DOHH2 (cell line): ENCODE data around the gene FOXD2.

Experiments used
- CTCF ChIP-seq: fragments of 200-600 bp; sonication (generic); IDR thresholded peaks from one replicate; pipeline ENCODE4 v1.5.1; 2014; ENCODE audit warnings: antibody characterized with exemption, mild to moderate bottlenecking, low read depth, low read length; ENCODE audit not compliant: poor library complexity, severe bottlenecking
- EZH2phosphoT487 ChIP-seq: fragments of 200-600 bp; sonication (generic); IDR thresholded peaks from 2 replicates; pipeline ENCODE4 v1.6.1; 2017; ENCODE audit warnings: borderline replicate concordance, mild to moderate bottlenecking, antibody characterized with exemption, low read length, moderate library complexity, mixed read lengths

- TF ChIP-seq CTCF (no peak), EZH2phosphoT487 (no peak)
Observed at GRCh38 chr1:47399138-47399845, 38.6 kb upstream of the FOXD2 start.
